Spleen (tissue), 11 donors: ENCODE results near the gene APOL5. TPM values are rescaled to one million over a fixed set of nuclear protein-coding genes. Genes with fewer than 3 reads are reported as not detected.

Experiments
- DNase-seq: peaks from one replicate; pipeline ENCODE4 v3.0.0-alpha.2; 2020
- H3K27ac ChIP-seq, 8 donors: fragments of 200-600 bp; sonication (generic) in 7 of 8; 1 replicate in 4 of 8; 2 replicates in 4 of 8; pipeline versions ENCODE4 v1.5.0 to v1.8.0; 2016 to 2021; ENCODE audit warnings: inconsistent platforms in 4 of 8, mild to moderate bottlenecking in 4 of 8, moderate library complexity in 1 of 8
- H3K27me3 ChIP-seq, 7 donors: fragments of 200-600 bp; sonication (generic) in 6 of 7; replicated peaks in 1 of 7; 1 replicate in 4 of 7; 2 replicates in 3 of 7; pipeline versions ENCODE4 v1.5.0 to v1.8.0; 2016 to 2021; ENCODE audit warnings: inconsistent platforms in 3 of 7, mild to moderate bottlenecking in 1 of 7
- H3K36me3 ChIP-seq, 6 donors: fragments of 200-600 bp; sonication (generic) in 5 of 6; 1 replicate in 4 of 6; 2 replicates in 2 of 6; pipeline versions ENCODE4 v1.5.0 to v1.8.0; 2016 to 2021; ENCODE audit warnings: inconsistent platforms in 2 of 6
- H3K4me1 ChIP-seq, 6 donors: fragments of 200-600 bp; sonication (generic) in 5 of 6; 1 replicate in 3 of 6; 2 replicates in 3 of 6; pipeline versions ENCODE4 v1.5.0 to v1.8.0; 2016 to 2021; ENCODE audit warnings: inconsistent platforms in 3 of 6
- H3K4me3 ChIP-seq, 8 donors: fragments of 200-600 bp; sonication (generic) in 7 of 8; 1 replicate in 4 of 8; 2 replicates in 4 of 8; pipeline versions ENCODE4 v1.5.0 to v1.8.0; 2016 to 2021; ENCODE audit warnings: inconsistent platforms in 4 of 8, mild to moderate bottlenecking in 4 of 8, moderate library complexity in 2 of 8
- H3K9me3 ChIP-seq, 8 donors: fragments of 200-600 bp; sonication (generic) in 7 of 8; 1 replicate in 4 of 8; 2 replicates in 4 of 8; pipeline versions ENCODE4 v1.5.0 to v1.8.0; 2016 to 2021; ENCODE audit warnings: inconsistent platforms in 4 of 8
- POLR2A ChIP-seq, 3 donors: fragments of 450-650 bp; IDR thresholded peaks; one replicate each; pipeline ENCODE4 v1.5.1; 2017; ENCODE audit warnings: antibody characterized with exemption in 3 of 3, mild to moderate bottlenecking in 1 of 3
- POLR2AphosphoS5 ChIP-seq, 3 donors: sonication (generic); formaldehyde crosslinking; IDR thresholded peaks; one replicate each; pipeline ENCODE4 v1.5.1; 2017; ENCODE audit warnings: antibody characterized with exemption in 3 of 3
- WGBS, 5 donors: extraction: QIAGEN DNeasy Blood & Tissue Kit in 3 of 5; methylation state at CpG; one replicate each; pipeline versions ENCODE4 v1.1.5 to v1.1.7; 2013 to 2018; 5-methylcytosine and 5-hydroxymethylcytosine counted together
- intact Hi-C: fragments of 100-400 bp; cut with DNase I; formaldehyde crosslinking; loops from one replicate; pipeline ENCODE4 v1.15.0; 2023; ENCODE audit warnings: low total_unique reads
- polyA plus RNA-seq, 3 donors: library from polyadenylated mRNA; stranded (reverse); fragments of 200-250 nt; gene quantifications; one replicate each; pipeline ENCODE4 v1.2.1, GENCODE V29; 2013
- total RNA-seq, 7 donors: library from RNA; depleted of rRNA in 3 of 7; stranded (reverse); fragments of >200 nt in 3 of 7; fragmentation: NEBNext Ultra II Directional in 4 of 7; extraction: Animal tissue kit (Norgen Biotek cat#: 25700) in 4 of 7; gene quantifications; one replicate each; pipeline versions ENCODE4 v1.1.0 to v1.2.1, GENCODE V29; 2016 to 2021
- TF ChIP-seq, protein P1 (sequence below), 11 experiments: fragments of 200-600 bp in 7 of 11; fragments of 450-650 bp in 4 of 11; sonication (generic) in 4 of 11; IDR thresholded peaks in 8 of 11; conservative IDR thresholded peaks in 3 of 11; 1 replicate in 7 of 11; 2 replicates in 4 of 11; pipeline versions ENCODE4 v1.4.0 to v1.8.0; 2016 to 2021; ENCODE audit warnings: antibody characterized with exemption in 11 of 11, inconsistent platforms in 4 of 11, mild to moderate bottlenecking in 1 of 11
- donor health status: healthy with polysubstance abuse.
- donor health status: DM: no; HTN: no; CAD: no; lungs with moderate emphysema.
- donor health status: DM: no; HTN: no; CAD: no.
- donor health status: Bipolar disorder and iron deficiency.
- donor health status: healthy.
- donor health status: DM: no; HTN: no; CAD: no.
- donor health status: DM: yes; HTN: yes; CAD: no.

Gene APOL5
- total and polyA plus RNA-seq, 10 donors: not detected

DNA sequence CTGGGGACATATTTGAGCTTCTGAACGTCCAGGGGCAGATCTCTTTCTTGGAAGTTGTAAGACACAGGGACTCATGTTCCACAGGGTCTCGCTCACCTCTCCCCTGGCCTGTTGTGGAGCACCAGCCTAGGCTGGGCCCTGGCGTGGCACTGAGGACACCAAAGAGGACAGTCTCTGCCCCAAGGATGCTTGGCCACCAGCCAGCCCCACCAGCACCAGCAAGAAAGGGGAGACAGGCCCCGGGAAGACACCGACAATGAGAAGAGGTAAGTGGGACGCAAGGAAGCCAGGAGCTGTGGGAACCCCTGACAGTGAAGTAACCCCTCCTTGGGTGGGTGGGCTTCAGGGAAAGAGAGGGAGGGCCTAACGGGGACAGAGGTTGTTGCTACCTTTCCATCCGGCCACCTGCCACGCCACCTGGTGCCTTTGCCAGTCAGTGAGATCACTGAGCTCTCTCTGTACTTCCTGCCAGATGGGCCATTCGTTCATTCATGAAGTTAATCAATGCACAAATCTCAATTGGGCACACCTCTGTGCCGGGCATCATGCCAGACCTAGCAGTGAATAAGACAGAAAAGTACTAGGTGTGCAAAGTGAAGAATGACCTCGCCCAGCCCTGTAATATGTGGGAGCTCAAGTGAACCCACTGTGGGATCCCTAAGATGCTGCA lies 11.1 kb downstream of the APOL5 start:
- intact Hi-C loops: no loop called here
- no peaks in the 10 kb centered on the region for H3K4me1 ChIP-seq
- no peaks in the 10 kb centered on the region for H3K36me3 ChIP-seq
- H3K27me3 ChIP-seq: peaks cover 0 to 53% (median 0%) of the 10 kb centered on the region in 7 donors
- 78 to 86% (median 81%) methylated on average over 12 of the region's 12 CpGs for WGBS, 5 donors
- no peak overlapping the region for H3K27ac ChIP-seq
- TF ChIP-seq, protein P1, sequence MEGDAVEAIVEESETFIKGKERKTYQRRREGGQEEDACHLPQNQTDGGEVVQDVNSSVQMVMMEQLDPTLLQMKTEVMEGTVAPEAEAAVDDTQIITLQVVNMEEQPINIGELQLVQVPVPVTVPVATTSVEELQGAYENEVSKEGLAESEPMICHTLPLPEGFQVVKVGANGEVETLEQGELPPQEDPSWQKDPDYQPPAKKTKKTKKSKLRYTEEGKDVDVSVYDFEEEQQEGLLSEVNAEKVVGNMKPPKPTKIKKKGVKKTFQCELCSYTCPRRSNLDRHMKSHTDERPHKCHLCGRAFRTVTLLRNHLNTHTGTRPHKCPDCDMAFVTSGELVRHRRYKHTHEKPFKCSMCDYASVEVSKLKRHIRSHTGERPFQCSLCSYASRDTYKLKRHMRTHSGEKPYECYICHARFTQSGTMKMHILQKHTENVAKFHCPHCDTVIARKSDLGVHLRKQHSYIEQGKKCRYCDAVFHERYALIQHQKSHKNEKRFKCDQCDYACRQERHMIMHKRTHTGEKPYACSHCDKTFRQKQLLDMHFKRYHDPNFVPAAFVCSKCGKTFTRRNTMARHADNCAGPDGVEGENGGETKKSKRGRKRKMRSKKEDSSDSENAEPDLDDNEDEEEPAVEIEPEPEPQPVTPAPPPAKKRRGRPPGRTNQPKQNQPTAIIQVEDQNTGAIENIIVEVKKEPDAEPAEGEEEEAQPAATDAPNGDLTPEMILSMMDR (IDR thresholded peaks at IDR 0.05 in 8 of 11, conservative IDR thresholded peaks at IDR 0.05 in 3 of 11): no peak
- TF ChIP-seq POLR2AphosphoS5 (IDR thresholded peaks at IDR 0.05) (no peak), POLR2A (IDR thresholded peaks at IDR 0.05) (no peak)
- no peak for DNase-seq
- no peaks in the 10 kb centered on the region for H3K9me3 ChIP-seq
- no peak overlapping the region for H3K4me3 ChIP-seq

DNA sequence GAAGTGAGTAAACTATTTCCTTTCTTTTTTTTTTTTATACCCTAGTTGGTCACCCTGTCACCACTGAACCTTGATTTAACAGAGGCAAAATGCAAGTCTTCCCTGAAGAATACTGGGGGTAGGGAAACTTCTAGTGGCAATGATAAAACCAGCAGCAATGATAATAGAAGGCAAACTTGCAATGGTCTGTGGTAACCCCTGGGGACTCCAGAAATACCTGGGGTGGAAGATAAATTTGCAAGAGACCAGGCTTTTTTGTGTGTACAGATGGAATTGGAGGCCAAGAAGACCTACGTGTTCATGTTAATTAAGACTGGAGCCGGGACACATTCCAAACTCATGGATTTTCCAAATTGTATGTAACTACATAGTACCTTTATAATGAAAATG lies 11.6 kb downstream of the APOL5 start:
- intact Hi-C loops: no loop called here
- H3K36me3 ChIP-seq: no peaks in the 10 kb centered on the region
- no peak overlapping the region for H3K27ac ChIP-seq
- H3K9me3 ChIP-seq: no peaks in the 10 kb centered on the region
- 83 to 97% (median 84%) methylated on average over 2 of the region's 2 CpGs for WGBS, 5 donors
- DNase-seq: no peak
- peaks cover 0 to 53% (median 0%) of the 10 kb centered on the region in 7 donors for H3K27me3 ChIP-seq
- no peak for TF ChIP-seq POLR2AphosphoS5 (IDR thresholded peaks at IDR 0.05)
- no peak for TF ChIP-seq POLR2A (IDR thresholded peaks at IDR 0.05)
- TF ChIP-seq, protein P1 (IDR thresholded peaks at IDR 0.05 in 8 of 11, conservative IDR thresholded peaks at IDR 0.05 in 3 of 11): no peak
- H3K4me1 ChIP-seq: no peaks in the 10 kb centered on the region
- no peak overlapping the region for H3K4me3 ChIP-seq

DNA sequence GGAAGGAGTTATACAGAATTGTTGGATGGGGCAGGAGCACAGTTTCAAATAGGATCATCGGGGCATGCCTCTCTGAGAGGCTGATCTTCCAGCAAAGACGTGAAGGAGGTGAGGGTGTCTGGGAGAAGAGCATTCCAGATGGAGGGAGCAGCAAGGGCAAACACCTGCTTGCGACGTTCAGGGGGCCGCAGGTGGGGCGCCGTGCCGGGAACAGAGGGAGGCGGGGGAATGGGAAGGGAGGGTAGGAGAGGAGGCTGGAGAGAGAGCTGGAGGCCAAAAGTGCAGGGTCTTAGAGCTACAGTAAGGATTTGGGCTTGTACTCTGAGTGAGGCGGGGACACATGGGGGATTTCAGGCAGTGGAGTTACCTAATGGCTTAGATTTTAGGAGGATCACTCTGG lies 13.6 kb downstream of the APOL5 start:
- intact Hi-C loops: no loop called here
- H3K27me3 ChIP-seq: peaks cover 0 to 61% (median 0%) of the 10 kb centered on the region in 7 donors
- H3K9me3 ChIP-seq: no peaks in the 10 kb centered on the region
- 77 to 86% (median 82%) methylated on average over 9 to 10 of the region's 10 CpGs for WGBS, 5 donors
- no peak overlapping the region for H3K27ac ChIP-seq
- no peaks in the 10 kb centered on the region for H3K4me1 ChIP-seq
- no peaks in the 10 kb centered on the region for H3K36me3 ChIP-seq
- TF ChIP-seq, protein P1 (IDR thresholded peaks at IDR 0.05 in 8 of 11, conservative IDR thresholded peaks at IDR 0.05 in 3 of 11): no peak
- TF ChIP-seq POLR2A (IDR thresholded peaks at IDR 0.05) (no peak), POLR2AphosphoS5 (IDR thresholded peaks at IDR 0.05) (no peak)
- no peak for DNase-seq
- H3K4me3 ChIP-seq: no peak overlapping the region

DNA sequence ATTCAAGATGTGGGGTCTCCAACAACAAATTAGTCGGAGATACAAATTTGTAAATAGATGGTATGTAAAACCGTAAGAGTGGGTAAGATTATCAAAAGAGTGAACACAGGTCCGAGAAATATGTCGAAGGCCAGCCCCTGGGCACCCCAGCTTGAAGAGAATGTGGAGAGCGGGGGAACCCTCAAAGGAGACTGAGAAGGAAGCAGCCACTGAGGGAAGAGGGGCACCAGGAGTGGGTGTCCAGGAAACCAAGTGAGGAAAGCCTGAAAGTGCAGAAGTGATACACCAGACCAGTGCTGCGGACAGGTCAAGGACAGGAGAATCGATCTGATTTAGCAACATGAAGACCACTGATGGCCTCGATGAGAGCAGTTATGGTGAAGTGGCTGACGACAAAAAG lies 14.4 kb downstream of the APOL5 start:
- Histone ChIP-seq H3K27me3 (peaks cover 0 to 57% (median 0%) of the 10 kb centered on the region in 7 donors), H3K27ac (no peak overlapping the region), H3K4me1 (no peaks in the 10 kb centered on the region), H3K4me3 (no peak overlapping the region), H3K9me3 (no peaks in the 10 kb centered on the region), H3K36me3 (no peaks in the 10 kb centered on the region)
- WGBS, 5 donors: 90 to 92% (median 91%) methylated on average over 9 of the region's 9 CpGs
- no peak for TF ChIP-seq POLR2A (IDR thresholded peaks at IDR 0.05)
- no peak for TF ChIP-seq POLR2AphosphoS5 (IDR thresholded peaks at IDR 0.05)
- TF ChIP-seq, protein P1 (IDR thresholded peaks at IDR 0.05 in 8 of 11, conservative IDR thresholded peaks at IDR 0.05 in 3 of 11): no peak
- no peak for DNase-seq
- intact Hi-C loops: no loop called here
